ENCODE results near the gene HLTF.

HLTF gene

DNA sequence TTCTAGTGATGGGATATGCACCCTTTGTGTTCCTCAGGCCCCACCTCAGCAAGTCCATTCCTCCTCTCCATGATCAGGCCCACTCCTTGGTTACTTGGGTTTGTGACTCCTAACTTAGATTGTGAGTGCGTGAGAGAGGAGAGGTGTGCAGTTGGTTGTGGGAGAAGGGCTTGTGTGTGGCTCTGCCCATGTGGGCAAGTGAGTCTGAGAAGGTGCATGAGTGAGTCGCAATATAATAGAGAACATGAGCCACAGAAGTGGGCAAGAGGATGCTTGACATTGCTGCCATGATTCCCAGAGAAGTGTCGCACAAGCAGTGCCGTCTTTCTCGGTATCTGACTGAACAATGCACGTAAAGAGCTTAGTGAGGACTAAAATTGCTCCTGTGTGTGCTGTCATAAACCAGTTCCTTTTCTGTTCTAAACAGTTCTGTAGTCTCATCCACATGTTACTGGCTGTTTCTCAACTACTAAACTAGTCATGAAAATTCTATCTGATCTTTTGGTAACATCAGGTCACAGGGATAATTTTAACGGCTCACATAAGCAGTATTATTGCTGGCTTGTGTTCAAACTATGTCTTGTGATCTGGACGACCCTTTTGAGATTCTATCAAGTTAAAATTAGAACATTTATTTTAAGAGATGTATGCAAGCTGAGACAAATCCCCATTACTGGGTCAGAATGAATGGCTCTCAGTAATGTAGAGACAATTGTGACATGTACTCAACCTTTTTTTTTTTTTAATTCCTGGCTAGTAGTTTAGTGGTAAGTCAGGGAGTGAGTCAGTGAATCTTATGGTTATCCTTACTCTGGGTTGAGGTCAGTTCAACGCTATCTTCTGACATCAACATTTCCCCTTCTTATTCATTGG, 69.4 kb downstream of the HLTF start:
- no peak overlapping the region for H3K4me3 ChIP-seq (ENCODE audit: control insufficient read depth, low read depth, low read length)
- peak; percentile 97 for DNase-seq (ENCODE audit: low read depth)
- TF ChIP-seq, protein P1, sequence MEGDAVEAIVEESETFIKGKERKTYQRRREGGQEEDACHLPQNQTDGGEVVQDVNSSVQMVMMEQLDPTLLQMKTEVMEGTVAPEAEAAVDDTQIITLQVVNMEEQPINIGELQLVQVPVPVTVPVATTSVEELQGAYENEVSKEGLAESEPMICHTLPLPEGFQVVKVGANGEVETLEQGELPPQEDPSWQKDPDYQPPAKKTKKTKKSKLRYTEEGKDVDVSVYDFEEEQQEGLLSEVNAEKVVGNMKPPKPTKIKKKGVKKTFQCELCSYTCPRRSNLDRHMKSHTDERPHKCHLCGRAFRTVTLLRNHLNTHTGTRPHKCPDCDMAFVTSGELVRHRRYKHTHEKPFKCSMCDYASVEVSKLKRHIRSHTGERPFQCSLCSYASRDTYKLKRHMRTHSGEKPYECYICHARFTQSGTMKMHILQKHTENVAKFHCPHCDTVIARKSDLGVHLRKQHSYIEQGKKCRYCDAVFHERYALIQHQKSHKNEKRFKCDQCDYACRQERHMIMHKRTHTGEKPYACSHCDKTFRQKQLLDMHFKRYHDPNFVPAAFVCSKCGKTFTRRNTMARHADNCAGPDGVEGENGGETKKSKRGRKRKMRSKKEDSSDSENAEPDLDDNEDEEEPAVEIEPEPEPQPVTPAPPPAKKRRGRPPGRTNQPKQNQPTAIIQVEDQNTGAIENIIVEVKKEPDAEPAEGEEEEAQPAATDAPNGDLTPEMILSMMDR (conservative IDR thresholded peaks at IDR 0.05; ENCODE audit: control insufficient read depth, insufficient read depth, low read depth, low read length) = no peak

DNA sequence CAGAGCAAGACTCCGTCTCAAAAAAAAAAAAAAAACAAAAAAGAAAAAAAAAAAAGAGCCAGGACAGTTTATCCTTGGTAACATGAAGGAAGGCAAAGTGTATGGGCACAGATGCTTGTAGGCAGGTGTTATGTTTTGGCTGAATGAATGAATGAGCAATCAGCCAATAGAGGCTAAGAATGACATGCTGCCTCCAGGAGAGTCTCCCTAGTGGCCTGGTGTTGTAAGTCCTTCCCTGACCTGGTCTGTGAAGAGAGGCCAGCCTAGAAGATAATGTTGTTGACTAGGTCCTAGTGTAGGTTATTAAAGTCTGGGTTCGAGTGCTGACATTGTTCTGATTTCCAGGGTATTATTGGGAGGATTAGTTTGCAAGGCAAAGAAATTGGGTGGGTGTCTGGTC, 70.1 kb downstream of the HLTF start:
- TF ChIP-seq, protein P1 (conservative IDR thresholded peaks at IDR 0.05; ENCODE audit: control insufficient read depth, insufficient read depth, low read depth, low read length) = no peak
- no peak overlapping the region for H3K4me3 ChIP-seq (ENCODE audit: control insufficient read depth, low read depth, low read length)
- DNase-seq (ENCODE audit: low read depth) = peak; percentile 27

DNA sequence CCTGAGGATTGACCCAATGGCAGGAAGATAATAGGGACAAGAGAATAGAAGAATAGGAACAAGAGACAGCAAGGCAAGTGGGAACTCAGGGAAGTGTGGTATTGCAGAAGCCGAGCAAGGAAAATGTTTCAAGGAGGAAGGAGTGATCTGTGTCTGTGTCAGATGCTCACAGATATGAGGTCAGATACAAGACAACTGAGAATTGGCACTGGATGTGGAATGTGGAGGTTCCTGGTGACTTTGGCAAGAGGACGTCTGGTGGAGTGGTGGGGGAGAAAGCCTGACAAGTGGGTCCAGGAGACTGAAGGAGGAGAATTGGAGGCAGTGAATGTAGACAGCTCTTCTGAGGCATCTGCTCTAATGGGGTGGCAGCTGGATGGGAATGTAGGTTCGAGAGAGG, 70.9 kb downstream of the HLTF start:
- H3K4me3 ChIP-seq (ENCODE audit: control insufficient read depth, low read depth, low read length) = no peak overlapping the region
- TF ChIP-seq, protein P1 (conservative IDR thresholded peaks at IDR 0.05; ENCODE audit: control insufficient read depth, insufficient read depth, low read depth, low read length) = no peak
- DNase-seq (ENCODE audit: low read depth) = peak; percentile 22

DNA sequence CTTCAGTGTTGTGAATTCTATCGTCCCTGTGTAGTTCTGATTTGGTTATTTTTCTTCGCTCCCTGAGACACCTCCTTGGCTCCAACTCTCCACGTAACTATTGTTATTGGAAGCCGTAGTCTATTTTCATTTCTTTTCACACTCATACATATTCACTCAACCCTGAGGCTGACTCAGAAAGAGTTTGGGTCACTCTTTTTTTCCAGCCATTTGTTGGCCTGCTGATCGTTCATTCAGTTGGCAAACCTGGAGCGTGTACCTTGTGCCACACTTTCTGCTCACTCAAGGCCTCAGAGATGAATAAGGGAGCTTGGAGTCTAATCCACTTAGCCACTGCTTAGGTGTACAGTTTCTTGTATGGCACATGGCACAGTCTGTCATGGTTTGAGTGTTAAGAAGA, 72.6 kb downstream of the HLTF start:
- DNase-seq (ENCODE audit: low read depth) = no peak
- H3K4me3 ChIP-seq (ENCODE audit: control insufficient read depth, low read depth, low read length) = no peak overlapping the region
- TF ChIP-seq, protein P1 (conservative IDR thresholded peaks at IDR 0.05; ENCODE audit: control insufficient read depth, insufficient read depth, low read depth, low read length) = no peak

DNA sequence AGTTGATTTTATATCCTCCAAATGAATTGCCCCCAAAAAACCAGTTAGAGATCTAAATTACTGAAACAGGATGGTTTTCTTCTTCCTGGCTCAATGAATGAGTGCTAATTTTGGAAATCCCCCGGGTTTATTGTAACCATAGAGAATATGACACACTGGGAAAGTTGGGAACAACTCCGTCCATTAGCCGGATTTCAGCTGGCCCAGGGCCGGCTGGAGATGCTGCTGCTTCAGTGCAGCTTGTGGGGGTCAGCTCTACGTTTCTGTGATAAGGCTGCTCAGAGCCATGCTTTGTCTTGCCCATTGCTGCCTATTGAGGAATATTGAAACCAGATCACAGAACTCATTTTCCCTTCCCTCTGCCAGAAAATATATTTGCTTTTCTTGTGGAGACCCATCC, 74.7 kb downstream of the HLTF start:
- H3K4me3 ChIP-seq (ENCODE audit: control insufficient read depth, low read depth, low read length) = no peak overlapping the region
- TF ChIP-seq, protein P1 (conservative IDR thresholded peaks at IDR 0.05; ENCODE audit: control insufficient read depth, insufficient read depth, low read depth, low read length) = no peak
- DNase-seq (ENCODE audit: low read depth) = no peak

DNA sequence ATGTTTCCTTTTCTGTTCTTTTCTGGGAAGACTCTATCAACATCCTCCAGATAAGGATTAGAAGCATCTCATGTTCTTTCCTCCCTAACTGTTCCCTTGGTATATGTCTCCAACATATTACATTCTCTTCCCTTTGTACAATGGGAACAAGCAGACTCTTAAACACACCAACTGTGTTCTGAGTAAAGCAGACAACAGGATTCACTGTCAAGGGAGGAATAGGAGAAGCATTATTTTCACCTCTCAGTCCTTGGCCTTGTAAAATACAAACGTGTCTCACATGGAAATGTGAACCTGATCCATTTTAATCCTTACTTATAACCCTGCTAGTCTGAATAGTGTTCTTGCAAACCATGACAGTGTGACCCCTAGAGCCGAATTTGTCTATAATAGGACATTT, 75.4 kb downstream of the HLTF start:
- TF ChIP-seq, protein P1 (conservative IDR thresholded peaks at IDR 0.05; ENCODE audit: control insufficient read depth, insufficient read depth, low read depth, low read length) = no peak
- H3K4me3 ChIP-seq (ENCODE audit: control insufficient read depth, low read depth, low read length) = no peak overlapping the region
- no peak for DNase-seq (ENCODE audit: low read depth)
